Activated naive CD8-positive, alpha-beta T cell treated with anti-CD3 and anti-CD28 coated beads, Interleukin-2, amount 50 U/mL, for 24 hours (primary cell): ENCODE data around the gene S100A7.
"Not testable (repeated sequence)": the region's sequence is repeated elsewhere in the genome, so short reads cannot be mapped to it uniquely, and the experiment has no call there.

Experiments used
- ATAC-seq: fragments of 150-1000 bp; cut with Tn5 transposase; one replicate; pipeline ENCODE4 v1.10.0; 2021
- DNase-seq: peaks from one replicate; pipeline ENCODE4 v3.0.0; 2021
- H3K27ac Mint-ChIP-seq: one replicate; pipeline ENCODE4 v1.8.0; 2021; ENCODE audit warnings: mild to moderate bottlenecking, mixed read lengths
- H3K27me3 Mint-ChIP-seq: one replicate; pipeline ENCODE4 v1.8.0; 2021; ENCODE audit warnings: mixed read lengths
- H3K36me3 Mint-ChIP-seq: one replicate; pipeline ENCODE4 v1.8.0; 2021; ENCODE audit warnings: low read depth, mixed read lengths
- H3K4me1 Mint-ChIP-seq: one replicate; pipeline ENCODE4 v1.8.0; 2021; ENCODE audit warnings: mixed read lengths
- H3K4me3 Mint-ChIP-seq: one replicate; pipeline ENCODE4 v1.8.0; 2021; ENCODE audit warnings: mild to moderate bottlenecking, moderate library complexity, mixed read lengths
- H3K9me3 Mint-ChIP-seq: one replicate; pipeline ENCODE4 v1.8.0; 2021; ENCODE audit warnings: mixed read lengths

The S100A7 gene

DNA sequence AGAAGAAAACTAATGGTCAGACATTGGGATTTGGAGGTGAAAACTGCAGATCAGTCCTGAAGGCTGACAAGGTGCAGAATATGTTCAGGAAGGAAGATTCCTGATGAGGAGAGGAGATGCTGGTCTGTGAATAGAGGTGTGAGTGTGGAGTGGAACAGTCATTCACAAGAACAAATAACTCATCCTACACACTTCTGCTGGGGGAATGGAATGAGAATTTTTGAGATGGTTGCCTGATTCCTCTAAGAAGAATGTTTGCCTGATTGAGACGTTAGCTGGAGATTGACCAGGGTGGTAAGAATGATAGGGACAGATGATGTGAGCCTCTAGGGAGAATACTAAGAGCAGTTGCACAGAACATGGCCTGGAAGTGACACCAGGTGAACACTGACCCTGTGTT, 4.1 kb downstream of the S100A7 start:
- Mint-ChIP-seq H3K4me1 (no peaks in the 10 kb centered on the region), H3K27me3 (peaks cover 23% of the 10 kb centered on the region), H3K4me3 (no peak overlapping the region), H3K36me3 (no peaks in the 10 kb centered on the region), H3K27ac (no peak overlapping the region), H3K9me3 (no peaks in the 10 kb centered on the region)
- ATAC-seq (no peak), DNase-seq (no peak)

- not testable (repeated sequence) for H3K27ac Mint-ChIP-seq, H3K4me1 Mint-ChIP-seq
- peaks cover 23% of the 10 kb centered on the region for H3K27me3 Mint-ChIP-seq
Measured at GRCh38 chr1:153448851-153449250, 11.6 kb downstream of the S100A7 start.

GRCh38 chr1:153447498-153448170, 12.8 kb downstream of the S100A7 start:
- Mint-ChIP-seq H3K36me3 (no peaks in the 10 kb centered on the region), H3K27ac (no peak overlapping the region), H3K4me3 (no peak overlapping the region), H3K9me3 (no peaks in the 10 kb centered on the region), H3K27me3 (peaks cover 20% of the 10 kb centered on the region), H3K4me1 (no peaks in the 10 kb centered on the region)
- ATAC-seq (no peak), DNase-seq (no peak)

More at GRCh38 chr1:153448851-153449250, 11.6 kb downstream of the S100A7 start:
- not testable (repeated sequence) for H3K4me3 Mint-ChIP-seq, H3K36me3 Mint-ChIP-seq, DNase-seq, ATAC-seq, H3K9me3 Mint-ChIP-seq

DNA sequence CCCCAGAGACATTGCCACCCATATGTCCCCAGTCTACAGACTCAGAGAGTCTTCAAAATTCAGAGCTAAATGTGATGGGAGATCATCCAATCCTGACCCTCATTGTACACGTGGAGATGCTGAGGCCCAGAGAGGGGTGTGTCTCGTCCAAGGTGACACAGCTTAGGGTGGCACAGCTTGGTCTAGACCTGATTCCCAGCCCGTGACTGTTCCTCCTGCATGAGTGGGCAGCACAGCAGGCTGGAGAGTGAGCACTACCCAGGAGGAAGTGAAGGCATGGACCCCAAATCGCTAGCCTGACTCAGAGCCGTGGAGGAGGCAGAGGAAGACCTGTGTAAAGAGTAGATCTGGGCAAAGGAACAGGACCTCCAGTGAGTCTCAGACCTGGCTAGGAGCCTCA, 16.4 kb downstream of the S100A7 start:
- Mint-ChIP-seq H3K27ac (no peak overlapping the region), H3K4me1 (no peaks in the 10 kb centered on the region), H3K27me3 (peaks cover 15% of the 10 kb centered on the region), H3K36me3 (no peaks in the 10 kb centered on the region), H3K9me3 (no peaks in the 10 kb centered on the region), H3K4me3 (no peak overlapping the region)
- DNase-seq (no peak), ATAC-seq (no peak)

DNA sequence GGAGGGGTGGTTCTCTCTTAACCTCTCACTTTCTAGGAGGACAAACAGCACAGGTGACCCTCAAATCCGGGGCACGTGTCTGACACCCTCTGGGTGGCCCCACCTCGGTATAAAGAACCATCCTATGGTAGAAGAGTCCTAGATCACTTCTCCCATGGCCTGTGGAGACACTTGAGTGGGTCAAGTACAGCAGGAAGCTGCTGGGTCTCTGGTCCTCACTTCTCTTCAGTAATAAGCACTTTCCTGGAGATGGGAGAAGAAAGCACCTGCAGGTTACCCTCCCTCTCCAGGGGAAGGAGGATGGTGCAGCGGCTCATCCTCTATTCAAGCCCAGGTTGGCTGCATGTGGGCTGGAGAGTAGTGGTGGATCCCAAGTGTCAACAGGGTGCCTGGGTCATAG, 17.0 kb downstream of the S100A7 start:
- Mint-ChIP-seq H3K9me3 (no peaks in the 10 kb centered on the region), H3K27me3 (peaks cover 15% of the 10 kb centered on the region), H3K4me3 (no peak overlapping the region), H3K4me1 (no peaks in the 10 kb centered on the region), H3K36me3 (no peaks in the 10 kb centered on the region), H3K27ac (no peak overlapping the region)
- no peak for ATAC-seq
- DNase-seq, result no peak

DNA sequence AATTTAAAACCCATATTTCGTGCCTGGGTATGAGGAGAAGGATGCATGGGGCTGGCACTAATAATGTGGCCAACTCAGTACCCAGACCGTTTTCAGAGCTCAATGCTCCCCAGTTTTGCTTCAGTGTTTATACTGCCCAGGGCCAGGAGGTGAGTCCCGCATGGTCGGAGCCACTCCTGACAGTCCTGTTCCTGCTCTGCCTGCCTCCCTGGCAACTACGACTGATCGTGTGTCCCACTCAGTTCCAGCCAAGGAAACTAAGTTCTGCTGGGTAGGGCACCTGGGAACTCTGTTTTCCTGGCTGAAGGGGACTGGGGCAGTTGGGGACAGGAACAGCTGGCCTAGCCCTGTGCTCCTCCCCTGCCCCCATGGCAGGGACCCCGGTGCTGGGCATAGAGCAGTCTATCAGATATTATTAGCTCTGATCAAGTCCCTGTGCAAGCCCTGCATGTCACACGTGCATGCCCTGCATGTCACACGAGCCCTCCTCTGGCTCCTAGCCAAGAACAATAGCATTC, 19.2 kb downstream of the S100A7 start:
- ATAC-seq (no peak), DNase-seq (no peak)
- no peaks in the 10 kb centered on the region for H3K9me3 Mint-ChIP-seq
- no peak overlapping the region for H3K27ac Mint-ChIP-seq
- no peaks in the 10 kb centered on the region for H3K4me1 Mint-ChIP-seq
- H3K4me3 Mint-ChIP-seq, result no peak overlapping the region
- no peaks in the 10 kb centered on the region for H3K36me3 Mint-ChIP-seq
- peaks cover 18% of the 10 kb centered on the region for H3K27me3 Mint-ChIP-seq

DNA sequence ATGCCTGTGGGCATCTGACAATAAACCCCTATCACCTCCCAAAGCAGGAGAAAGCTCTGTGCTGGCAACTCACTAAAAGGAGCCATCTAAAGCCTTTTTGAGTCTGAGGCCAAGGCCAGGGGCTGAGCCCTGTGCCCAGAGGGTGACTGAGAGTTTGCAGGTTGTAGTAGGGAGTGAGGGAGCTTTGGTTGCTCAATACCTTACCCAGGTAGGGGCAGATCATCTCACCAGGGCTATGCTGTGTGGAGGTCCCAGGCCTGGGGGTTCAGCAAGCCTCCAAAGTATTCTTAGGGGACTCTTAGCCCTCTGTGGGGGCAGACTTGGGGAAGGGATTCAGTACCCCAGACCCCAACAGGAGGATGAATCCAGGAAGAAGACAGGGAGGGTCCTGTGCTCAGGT, 21.2 kb downstream of the S100A7 start:
- Mint-ChIP-seq H3K4me3 (no peak overlapping the region), H3K4me1 (no peaks in the 10 kb centered on the region), H3K27me3 (peaks cover 16% of the 10 kb centered on the region), H3K36me3 (no peaks in the 10 kb centered on the region), H3K27ac (no peak overlapping the region), H3K9me3 (no peaks in the 10 kb centered on the region)
- DNase-seq, result no peak
- peak; percentile 18 for ATAC-seq

GRCh38 chr1:153438599-153438998, 21.9 kb downstream of the S100A7 start:
- Mint-ChIP-seq H3K4me1 (no peaks in the 10 kb centered on the region), H3K27ac (no peak overlapping the region), H3K9me3 (no peaks in the 10 kb centered on the region), H3K27me3 (peaks cover 16% of the 10 kb centered on the region), H3K36me3 (no peaks in the 10 kb centered on the region), H3K4me3 (no peak overlapping the region)
- DNase-seq (no peak), ATAC-seq (no peak)

GRCh38 chr1:153437236-153437635, 23.2 kb downstream of the S100A7 start:
- no peak for ATAC-seq
- no peaks in the 10 kb centered on the region for H3K4me1 Mint-ChIP-seq
- no peaks in the 10 kb centered on the region for H3K36me3 Mint-ChIP-seq

GRCh38 chr1:153434746-153435455, 25.6 kb downstream of the S100A7 start:
- ATAC-seq, result no peak
- H3K27ac Mint-ChIP-seq, result no peak overlapping the region
- peaks cover 11% of the 10 kb centered on the region for H3K27me3 Mint-ChIP-seq
- no peak overlapping the region for H3K4me3 Mint-ChIP-seq
- H3K9me3 Mint-ChIP-seq, result no peaks in the 10 kb centered on the region
- H3K36me3 Mint-ChIP-seq, result no peaks in the 10 kb centered on the region
- no peaks in the 10 kb centered on the region for H3K4me1 Mint-ChIP-seq
- DNase-seq, result no peak

More at GRCh38 chr1:153437236-153437635, 23.2 kb downstream of the S100A7 start:
- no peak for DNase-seq
- Mint-ChIP-seq H3K27ac (no peak overlapping the region), H3K9me3 (no peaks in the 10 kb centered on the region), H3K4me3 (no peak overlapping the region), H3K27me3 (peaks cover 16% of the 10 kb centered on the region)

GRCh38 chr1:153432874-153433681, 27.4 kb downstream of the S100A7 start:
- no peaks in the 10 kb centered on the region for H3K9me3 Mint-ChIP-seq
- no peaks in the 10 kb centered on the region for H3K4me1 Mint-ChIP-seq
- H3K27me3 Mint-ChIP-seq, result peaks cover 10% of the 10 kb centered on the region
- no peak overlapping the region for H3K4me3 Mint-ChIP-seq
- ATAC-seq, result no peak
- H3K27ac Mint-ChIP-seq, result no peak overlapping the region
- no peaks in the 10 kb centered on the region for H3K36me3 Mint-ChIP-seq
- DNase-seq, result no peak

DNA sequence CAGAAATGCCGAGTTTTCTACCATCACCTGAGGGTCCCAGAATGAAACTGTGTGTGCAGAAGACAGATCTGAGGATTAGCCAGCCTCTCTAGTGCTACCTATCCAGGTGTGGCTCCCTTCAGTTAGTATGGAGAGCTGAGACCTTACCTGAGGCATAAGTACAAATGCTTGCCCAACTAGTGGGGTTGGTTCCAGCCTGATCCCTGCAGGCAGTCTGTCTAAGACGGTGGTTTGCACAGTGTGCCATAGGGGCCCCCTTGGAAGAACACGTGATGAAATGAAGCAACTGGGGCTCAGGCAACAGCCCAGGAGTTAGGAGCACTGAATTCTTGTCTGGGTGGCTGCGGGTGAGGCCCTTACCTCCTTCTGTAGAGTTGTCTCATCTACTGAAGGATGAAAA, 28.5 kb downstream of the S100A7 start:
- no peaks in the 10 kb centered on the region for H3K4me1 Mint-ChIP-seq
- peaks cover 12% of the 10 kb centered on the region for H3K27me3 Mint-ChIP-seq
- no peaks in the 10 kb centered on the region for H3K9me3 Mint-ChIP-seq
- DNase-seq (no peak), ATAC-seq (no peak)
- H3K27ac Mint-ChIP-seq, result no peak overlapping the region
- H3K4me3 Mint-ChIP-seq, result no peak overlapping the region
- H3K36me3 Mint-ChIP-seq, result no peaks in the 10 kb centered on the region

GRCh38 chr1:153431427-153431826, 29.0 kb downstream of the S100A7 start:
- H3K27me3 Mint-ChIP-seq, result peaks cover 11% of the 10 kb centered on the region
- no peaks in the 10 kb centered on the region for H3K9me3 Mint-ChIP-seq
- H3K4me3 Mint-ChIP-seq, result no peak overlapping the region
- no peak for DNase-seq
- no peak overlapping the region for H3K27ac Mint-ChIP-seq
- no peaks in the 10 kb centered on the region for H3K36me3 Mint-ChIP-seq
- no peaks in the 10 kb centered on the region for H3K4me1 Mint-ChIP-seq
- no peak for ATAC-seq

GRCh38 chr1:153431002-153431401, 29.4 kb downstream of the S100A7 start:
- Mint-ChIP-seq H3K9me3 (no peaks in the 10 kb centered on the region), H3K27me3 (peaks cover 11% of the 10 kb centered on the region), H3K27ac (no peak overlapping the region), H3K36me3 (no peaks in the 10 kb centered on the region), H3K4me3 (no peak overlapping the region), H3K4me1 (no peaks in the 10 kb centered on the region)
- ATAC-seq (no peak), DNase-seq (no peak)

DNA sequence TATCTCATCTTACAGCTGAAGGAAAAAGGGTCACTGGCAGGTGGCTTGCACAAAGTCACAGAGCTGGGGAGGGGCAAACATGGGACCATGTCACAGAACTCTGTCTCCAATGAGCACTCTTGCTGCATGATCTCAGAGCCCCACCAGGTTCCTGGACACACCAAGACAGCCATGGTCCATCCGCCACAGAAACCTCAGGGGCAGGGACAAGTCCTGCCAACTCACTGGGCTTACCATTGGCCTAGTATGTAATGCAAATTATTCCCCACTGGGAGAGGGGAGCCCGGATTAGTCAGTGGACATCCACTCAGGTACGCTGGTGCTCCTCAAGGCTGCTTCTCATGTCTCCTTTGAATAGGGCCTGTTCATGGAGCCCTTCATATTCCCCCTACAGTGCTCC, 29.9 kb downstream of the S100A7 start:
- ATAC-seq (no peak), DNase-seq (no peak)
- Mint-ChIP-seq H3K27ac (no peak overlapping the region), H3K27me3 (peaks cover 10% of the 10 kb centered on the region), H3K36me3 (no peaks in the 10 kb centered on the region), H3K4me1 (no peaks in the 10 kb centered on the region), H3K4me3 (no peak overlapping the region), H3K9me3 (no peaks in the 10 kb centered on the region)
